ENCODE measurements around the gene FA2H.

DNA sequence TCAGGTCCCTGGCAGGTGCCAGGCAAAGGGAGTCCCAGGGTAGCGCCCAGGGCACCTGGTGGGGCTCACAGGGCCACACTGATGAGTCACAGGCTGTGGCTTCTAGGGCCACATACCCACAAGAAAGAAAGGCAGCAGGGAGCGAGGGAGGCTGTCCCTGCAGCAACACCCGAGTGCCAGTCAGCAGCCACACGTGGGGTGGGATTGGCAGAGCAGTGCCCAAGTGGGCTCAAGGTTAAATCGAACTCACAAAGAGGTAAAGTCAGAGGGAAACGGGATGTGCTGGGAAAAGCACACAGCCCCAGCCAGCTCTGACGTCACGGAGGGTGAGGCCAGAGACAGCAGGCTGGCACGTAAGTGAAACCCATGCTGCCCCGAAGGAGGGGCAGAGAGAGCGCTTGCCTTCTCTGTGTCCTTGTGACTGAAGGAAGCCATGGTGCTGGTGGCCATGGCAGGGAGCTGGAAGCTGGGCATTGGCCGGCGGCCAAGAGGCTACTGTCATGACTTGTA is 33.8 kb downstream of the FA2H start:
- TF ChIP-seq, protein P1, sequence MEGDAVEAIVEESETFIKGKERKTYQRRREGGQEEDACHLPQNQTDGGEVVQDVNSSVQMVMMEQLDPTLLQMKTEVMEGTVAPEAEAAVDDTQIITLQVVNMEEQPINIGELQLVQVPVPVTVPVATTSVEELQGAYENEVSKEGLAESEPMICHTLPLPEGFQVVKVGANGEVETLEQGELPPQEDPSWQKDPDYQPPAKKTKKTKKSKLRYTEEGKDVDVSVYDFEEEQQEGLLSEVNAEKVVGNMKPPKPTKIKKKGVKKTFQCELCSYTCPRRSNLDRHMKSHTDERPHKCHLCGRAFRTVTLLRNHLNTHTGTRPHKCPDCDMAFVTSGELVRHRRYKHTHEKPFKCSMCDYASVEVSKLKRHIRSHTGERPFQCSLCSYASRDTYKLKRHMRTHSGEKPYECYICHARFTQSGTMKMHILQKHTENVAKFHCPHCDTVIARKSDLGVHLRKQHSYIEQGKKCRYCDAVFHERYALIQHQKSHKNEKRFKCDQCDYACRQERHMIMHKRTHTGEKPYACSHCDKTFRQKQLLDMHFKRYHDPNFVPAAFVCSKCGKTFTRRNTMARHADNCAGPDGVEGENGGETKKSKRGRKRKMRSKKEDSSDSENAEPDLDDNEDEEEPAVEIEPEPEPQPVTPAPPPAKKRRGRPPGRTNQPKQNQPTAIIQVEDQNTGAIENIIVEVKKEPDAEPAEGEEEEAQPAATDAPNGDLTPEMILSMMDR (IDR thresholded peaks at IDR 0.05) = no peak
- TF ChIP-seq POLR2A (IDR thresholded peaks at IDR 0.05) = no peak
